MM.1S (cell line): ENCODE results near the gene ANKS6.

Source experiments
- DNase-seq: peaks from one replicate; pipeline ENCODE4 v3.0.0-alpha.2; 2015
- H2AFZ ChIP-seq: fragments of 300-600 bp; sonication (generic); 2 replicates; pipeline ENCODE4 v1.6.0; 2016; ENCODE audit warnings: antibody characterized with exemption, low read length
- H3F3A ChIP-seq: fragments of 300-600 bp; sonication (generic); 2 replicates; pipeline ENCODE4 v1.6.1; 2016; ENCODE audit warnings: mild to moderate bottlenecking, antibody characterized with exemption, low read length, moderate library complexity, mixed read lengths; ENCODE audit not compliant: insufficient read depth
- H3K27ac ChIP-seq: fragments of 300-600 bp; sonication (generic); 2 replicates; pipeline ENCODE4 v1.5.1; 2016; ENCODE audit warnings: mild to moderate bottlenecking, low read length
- H3K27me3 ChIP-seq: fragments of 300-600 bp; sonication (generic); replicated peaks from 2 replicates; pipeline ENCODE4 v1.6.0; 2016; ENCODE audit warnings: low read length; ENCODE audit not compliant: insufficient read depth
- H3K36me3 ChIP-seq: fragments of 300-600 bp; sonication (generic); replicated peaks from 2 replicates; pipeline ENCODE4 v1.6.1; 2016; ENCODE audit warnings: mild to moderate bottlenecking, low read length, mixed read lengths; ENCODE audit not compliant: insufficient read depth
- H3K4me1 ChIP-seq: fragments of 300-600 bp; sonication (generic); 2 replicates; pipeline ENCODE4 v1.6.1; 2016; ENCODE audit warnings: low read length, mixed read lengths
- H3K4me2 ChIP-seq: fragments of 300-600 bp; sonication (generic); 2 replicates; pipeline ENCODE4 v1.6.0; 2016; ENCODE audit warnings: low read depth, low read length
- H3K4me3 ChIP-seq: fragments of 300-600 bp; sonication (generic); 2 replicates; pipeline ENCODE4 v1.5.1; 2016; ENCODE audit warnings: low read length, mixed read lengths
- H3K79me2 ChIP-seq: fragments of 300-600 bp; sonication (generic); 2 replicates; pipeline ENCODE4 v1.6.1; 2016; ENCODE audit warnings: mixed run types, low read length, mixed read lengths
- H3K9ac ChIP-seq: fragments of 300-600 bp; sonication (generic); 2 replicates; pipeline ENCODE4 v1.6.1; 2016; ENCODE audit warnings: low read length, mixed read lengths
- H3K9me2 ChIP-seq: fragments of 300-600 bp; sonication (generic); replicated peaks from 2 replicates; pipeline ENCODE4 v1.6.1; 2016; ENCODE audit warnings: mild to moderate bottlenecking, low read length, mixed read lengths; ENCODE audit not compliant: insufficient read depth
- H3K9me3 ChIP-seq: fragments of 300-600 bp; sonication (generic); replicated peaks from 2 replicates; pipeline ENCODE4 v1.6.1; 2016; ENCODE audit warnings: mild to moderate bottlenecking, low read length, mixed read lengths; ENCODE audit not compliant: insufficient read depth
- H4K20me1 ChIP-seq: fragments of 300-600 bp; sonication (generic); 2 replicates; pipeline ENCODE4 v1.6.1; 2016; ENCODE audit warnings: mild to moderate bottlenecking, low read length, moderate library complexity, mixed read lengths; ENCODE audit not compliant: insufficient read depth
- EZH2 ChIP-seq: fragments of 300-600 bp; sonication (generic); optimal IDR thresholded peaks from 2 replicates; pipeline ENCODE3; 2017; ENCODE audit warnings: low read depth, mild to moderate bottlenecking, antibody characterized with exemption, low read length, mixed read lengths
- EZH2phosphoT487 ChIP-seq: fragments of 300-600 bp; sonication (generic); IDR thresholded peaks from 2 replicates; pipeline ENCODE4 v1.6.1; 2018; ENCODE audit warnings: antibody characterized with exemption, low read length
- TF ChIP-seq, protein P1 (sequence below): fragments of 300-600 bp; sonication (generic); IDR thresholded peaks from 2 replicates; pipeline ENCODE4 v1.5.1; 2016; ENCODE audit warnings: antibody characterized with exemption, low read length, mixed read lengths

The ANKS6 gene

DNA sequence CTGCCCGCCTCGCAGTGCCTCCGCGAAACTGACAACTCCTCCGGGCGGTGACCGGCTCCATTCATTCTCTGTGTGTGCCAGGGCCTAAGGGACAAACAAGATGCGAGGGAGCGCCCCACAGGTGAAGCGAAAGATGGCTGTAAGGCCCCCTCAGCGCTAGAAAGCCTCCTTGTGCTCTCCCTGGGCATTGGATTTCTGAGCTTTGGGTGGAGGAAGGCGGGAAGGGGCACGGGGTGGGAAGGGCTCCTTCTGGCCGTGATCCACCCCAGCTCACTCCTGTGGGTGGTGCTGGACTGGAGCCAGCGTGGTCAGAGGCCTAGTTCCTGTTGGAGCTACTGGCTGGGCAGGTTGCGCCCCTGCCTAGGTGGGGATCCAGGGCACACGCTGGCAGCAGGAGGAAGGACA, 12.1 kb upstream of the ANKS6 start:
- Histone ChIP-seq H3K9ac (no peak overlapping the region), H3K4me3 (peak overlapping the region; percentile 66; the same call in 1 of the 2 replicates), H3K27me3 (no peaks in the 10 kb centered on the region), H3K36me3 (no peaks in the 10 kb centered on the region), H3K4me2 (peak overlapping the region; percentile 80; the same call in 1 of the 2 replicates), H2AFZ (peak overlapping the region; percentile 75; the same call in 1 of the 2 replicates), H3K4me1 (no peaks in the 10 kb centered on the region), H3K9me3 (no peaks in the 10 kb centered on the region), H3K27ac (no peak overlapping the region), H4K20me1 (no peaks in the 10 kb centered on the region), H3K79me2 (no peaks in the 10 kb centered on the region), H3F3A (no peaks in the 10 kb centered on the region), H3K9me2 (no peaks in the 10 kb centered on the region)
- no peak for DNase-seq
- TF ChIP-seq EZH2 (no peak), EZH2phosphoT487 (no peak)
- TF ChIP-seq, protein P1, sequence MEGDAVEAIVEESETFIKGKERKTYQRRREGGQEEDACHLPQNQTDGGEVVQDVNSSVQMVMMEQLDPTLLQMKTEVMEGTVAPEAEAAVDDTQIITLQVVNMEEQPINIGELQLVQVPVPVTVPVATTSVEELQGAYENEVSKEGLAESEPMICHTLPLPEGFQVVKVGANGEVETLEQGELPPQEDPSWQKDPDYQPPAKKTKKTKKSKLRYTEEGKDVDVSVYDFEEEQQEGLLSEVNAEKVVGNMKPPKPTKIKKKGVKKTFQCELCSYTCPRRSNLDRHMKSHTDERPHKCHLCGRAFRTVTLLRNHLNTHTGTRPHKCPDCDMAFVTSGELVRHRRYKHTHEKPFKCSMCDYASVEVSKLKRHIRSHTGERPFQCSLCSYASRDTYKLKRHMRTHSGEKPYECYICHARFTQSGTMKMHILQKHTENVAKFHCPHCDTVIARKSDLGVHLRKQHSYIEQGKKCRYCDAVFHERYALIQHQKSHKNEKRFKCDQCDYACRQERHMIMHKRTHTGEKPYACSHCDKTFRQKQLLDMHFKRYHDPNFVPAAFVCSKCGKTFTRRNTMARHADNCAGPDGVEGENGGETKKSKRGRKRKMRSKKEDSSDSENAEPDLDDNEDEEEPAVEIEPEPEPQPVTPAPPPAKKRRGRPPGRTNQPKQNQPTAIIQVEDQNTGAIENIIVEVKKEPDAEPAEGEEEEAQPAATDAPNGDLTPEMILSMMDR, result no peak

DNA sequence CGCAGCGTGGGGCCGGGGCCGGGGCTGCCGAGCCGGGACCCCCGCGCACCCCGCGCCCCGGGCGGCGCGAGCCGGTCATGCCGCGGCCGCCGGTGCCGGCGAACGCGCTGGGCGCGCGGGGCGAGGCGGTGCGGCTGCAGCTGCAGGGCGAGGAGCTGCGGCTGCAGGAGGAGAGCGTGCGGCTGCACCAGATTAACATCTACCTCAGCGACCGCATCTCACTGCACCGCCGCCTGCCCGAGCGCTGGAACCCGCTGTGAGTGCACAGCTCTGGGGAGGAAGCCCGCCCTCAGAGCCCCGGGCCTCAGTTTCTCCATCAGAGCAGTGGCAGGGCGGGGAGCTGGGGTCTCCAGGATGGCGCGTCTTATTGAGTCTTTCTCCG, 11.4 kb upstream of the ANKS6 start:
- no peaks in the 10 kb centered on the region for H3K27me3 ChIP-seq
- H3K27ac ChIP-seq, result no peak overlapping the region
- H4K20me1 ChIP-seq, result no peaks in the 10 kb centered on the region
- H3K9ac ChIP-seq, result no peak overlapping the region; the same call in 1 of the 2 replicates
- H3K9me3 ChIP-seq, result no peaks in the 10 kb centered on the region
- peak overlapping the region; percentile 66 for H3K4me3 ChIP-seq
- no peak for DNase-seq
- H2AFZ ChIP-seq, result peak overlapping the region; percentile 75
- H3K36me3 ChIP-seq, result no peaks in the 10 kb centered on the region
- H3F3A ChIP-seq, result no peaks in the 10 kb centered on the region
- no peaks in the 10 kb centered on the region for H3K9me2 ChIP-seq
- H3K4me1 ChIP-seq, result no peaks in the 10 kb centered on the region
- no peaks in the 10 kb centered on the region for H3K79me2 ChIP-seq
- TF ChIP-seq EZH2phosphoT487, result no peak
- TF ChIP-seq EZH2, result no peak
- H3K4me2 ChIP-seq, result peak overlapping the region; percentile 80; the same call in 1 of the 2 replicates

DNA sequence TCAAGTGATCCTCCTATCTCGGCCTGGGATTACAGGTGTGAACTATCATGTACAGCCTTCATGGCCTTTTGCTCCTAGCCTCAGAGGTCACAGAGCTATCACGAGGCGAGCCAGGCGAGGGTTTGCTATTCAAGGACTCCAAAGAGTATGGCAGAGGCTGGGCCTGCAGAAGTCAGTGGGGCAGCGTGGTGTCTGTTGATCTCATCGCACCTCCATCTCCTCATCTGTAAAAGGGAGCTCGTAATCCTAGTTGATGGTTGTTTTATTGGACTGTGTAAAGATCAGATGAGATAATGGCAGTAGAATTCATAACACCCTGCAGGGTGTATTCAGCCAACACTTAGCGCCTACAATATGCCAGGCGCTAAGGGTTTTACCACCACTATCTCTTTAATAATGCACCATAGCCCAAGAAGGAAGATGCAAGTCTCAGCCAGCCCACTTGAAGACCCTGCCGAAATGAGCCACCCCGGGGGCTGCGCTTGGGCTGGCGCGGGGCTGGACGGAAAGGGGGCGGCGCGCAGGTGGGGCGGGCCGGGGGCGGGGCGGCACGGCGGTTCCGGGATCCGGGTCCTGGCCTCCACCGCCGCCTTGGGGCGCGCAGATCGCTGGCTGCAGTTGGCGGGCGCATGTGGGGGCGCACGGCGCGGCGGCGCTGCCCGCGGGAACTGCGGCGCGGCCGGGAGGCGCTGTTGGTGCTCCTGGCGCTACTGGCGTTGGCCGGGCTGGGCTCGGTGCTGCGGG, 10.9 kb upstream of the ANKS6 start, which contains the start of gene GALNT12:
GALNT12 (plus strand) TSS at position 601 of the 744 bp plus-strand sequence; CDS start at position 630, 29 bp downstream.
- Histone ChIP-seq H3K27me3 (no peaks in the 10 kb centered on the region), H3K79me2 (no peaks in the 10 kb centered on the region), H3K9ac (no peak within 1 kb of the TSS; the same call in 1 of the 2 replicates), H3K9me3 (no peaks in the 10 kb centered on the region), H3F3A (no peaks in the 10 kb centered on the region), H2AFZ (peak within 1 kb of the TSS; percentile 83), H4K20me1 (no peaks in the 10 kb centered on the region), H3K9me2 (no peaks in the 10 kb centered on the region), H3K4me3 (peak within 1 kb of the TSS; percentile 66), H3K4me2 (peak within 1 kb of the TSS; percentile 80; the same call in 1 of the 2 replicates), H3K27ac (no peak within 1 kb of the TSS), H3K4me1 (no peaks in the 10 kb centered on the region), H3K36me3 (no peaks in the 10 kb centered on the region)
- TF ChIP-seq, protein P1, result no peak
- TF ChIP-seq EZH2 (no peak), EZH2phosphoT487 (no peak)
- DNase-seq, result peak; percentile 39
